Left lobe of liver (tissue), 2 donors: ENCODE results near the gene WDFY2. TPM values are rescaled to one million over a fixed set of nuclear protein-coding genes. Genes with fewer than 3 reads are reported as not detected.
"Not testable (repeated sequence)": the region's sequence is repeated elsewhere in the genome, so short reads cannot be mapped to it uniquely, and the experiment has no call there.

Experiments used
- ATAC-seq: fragments of 200-7000 bp; cut with Tn5 transposase; one replicate; pipeline ENCODE4 v1.9.1; 2020; ENCODE audit warnings: mild to moderate bottlenecking, moderate library complexity
- DNase-seq: peaks from one replicate; pipeline ENCODE4 v3.0.0-alpha.2; 2020; ENCODE audit warnings: low spot score
- total RNA-seq: library from RNA; stranded (reverse); gene quantifications from one replicate; pipeline ENCODE4 v1.2.1, GENCODE V29; 2021
- donor health status: DM: no; HTN: no; CAD: no; lungs with moderate emphysema.
- donor health status: DM: no; HTN: yes; CAD: no.

The WDFY2 gene
- total RNA-seq, 1 donor from 2014 or later = 6.2 TPM

DNA sequence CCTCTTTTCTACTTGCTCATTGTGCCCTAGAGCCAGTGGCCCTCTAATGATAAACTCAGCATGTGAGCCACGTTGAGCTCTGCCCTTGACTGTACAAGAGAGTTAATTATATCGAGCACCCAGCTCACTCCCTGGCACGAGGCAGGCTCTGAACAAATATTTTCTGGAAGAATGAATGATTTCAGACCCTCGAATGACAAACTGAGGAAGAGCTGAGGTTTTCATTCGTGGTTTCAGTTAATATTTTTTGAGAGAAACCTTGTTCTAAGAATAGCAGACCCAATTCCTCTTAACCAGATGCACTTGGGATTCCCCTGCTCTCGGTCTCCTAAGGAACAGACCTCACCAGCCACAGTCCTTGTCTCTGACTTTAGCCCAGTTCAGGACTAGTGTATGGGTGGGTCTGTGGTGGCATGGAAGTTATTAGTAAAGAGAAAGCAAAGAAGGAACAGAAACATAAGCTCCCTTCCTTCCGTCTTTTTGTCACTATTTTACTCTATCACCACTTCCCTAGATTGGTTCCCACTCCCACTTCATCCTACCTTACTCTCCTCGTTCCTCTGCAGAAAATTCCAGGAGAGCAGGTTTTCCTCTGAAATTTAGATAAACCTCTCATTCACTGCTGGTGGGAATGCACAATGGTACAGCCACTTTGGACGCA is 22.1 kb upstream of the WDFY2 start:
- DNase-seq = no peak
- ATAC-seq = peak; percentile 34

- DNase-seq (no peak), ATAC-seq (no peak)
Measured at GRCh38 chr13:51564252-51564651, 20.0 kb upstream of the WDFY2 start.

DNA sequence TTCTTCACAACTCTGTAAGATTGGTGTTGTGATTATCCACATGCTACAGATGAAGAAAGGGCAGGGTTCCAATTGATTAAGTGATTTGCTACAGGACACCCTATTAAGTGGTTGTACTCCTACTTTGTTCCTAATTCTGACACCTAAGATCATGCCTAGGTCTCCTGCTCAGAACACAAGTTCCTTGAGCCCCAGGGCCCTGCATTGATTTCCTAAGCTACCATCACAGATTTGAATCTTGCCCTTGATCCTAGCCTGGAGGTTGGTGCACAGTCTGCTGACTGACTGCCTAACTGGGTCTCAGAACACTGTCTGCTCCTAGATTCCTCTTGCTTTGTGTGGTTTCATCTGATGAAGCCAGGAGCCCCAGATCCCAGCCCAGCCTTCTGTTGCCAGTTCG is 19.6 kb upstream of the WDFY2 start:
- no peak for ATAC-seq
- no peak for DNase-seq

- ATAC-seq, DNase-seq: not testable (repeated sequence)
Measured at GRCh38 chr13:51569001-51569400, 15.3 kb upstream of the WDFY2 start.

DNA sequence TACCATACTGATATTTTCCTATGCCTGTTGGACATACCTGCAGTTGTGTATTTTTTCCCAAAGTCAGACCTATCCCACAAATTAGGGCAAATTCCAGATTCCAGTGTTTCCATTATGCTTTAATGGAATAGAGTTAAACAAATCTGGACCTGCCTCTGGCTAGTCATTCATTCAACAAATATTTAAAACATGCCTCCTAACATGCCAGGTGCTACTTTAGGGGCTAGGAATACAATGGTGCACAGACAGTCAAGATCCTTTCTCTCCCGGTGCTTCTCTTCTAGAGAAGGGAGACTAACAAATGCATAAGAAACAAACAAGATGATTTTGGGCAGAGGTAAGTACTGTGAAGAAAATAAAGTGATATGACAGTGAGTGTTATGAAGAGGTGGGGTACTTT is 7.5 kb upstream of the WDFY2 start:
- ATAC-seq = no peak
- DNase-seq = no peak

DNA sequence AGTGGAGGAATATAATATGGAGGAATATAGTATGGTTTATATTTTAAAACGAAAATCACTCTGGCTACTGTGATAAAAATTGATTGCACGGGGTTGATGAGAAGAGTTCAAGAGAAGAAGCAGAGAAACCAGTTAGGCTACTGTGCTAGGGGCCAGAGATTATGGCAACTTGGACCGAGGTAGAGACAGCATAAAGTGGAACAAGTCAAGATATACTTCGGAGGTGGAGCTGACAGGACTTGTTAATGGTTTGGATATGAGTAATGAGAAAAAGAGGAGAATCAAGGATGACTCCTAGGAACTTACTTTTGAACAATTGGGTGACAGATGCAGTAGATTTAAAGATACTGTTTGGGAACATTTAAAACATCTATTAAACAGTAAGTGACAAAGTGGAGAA is 6.6 kb upstream of the WDFY2 start:
- DNase-seq (no peak), ATAC-seq (no peak)

GRCh38 chr13:51579676-51580075 is 4.6 kb upstream of the WDFY2 start:
- DNase-seq (no peak), ATAC-seq (no peak)

GRCh38 chr13:51581148-51581820 is 3.0 kb upstream of the WDFY2 start:
- DNase-seq (no peak), ATAC-seq (no peak)

DNA sequence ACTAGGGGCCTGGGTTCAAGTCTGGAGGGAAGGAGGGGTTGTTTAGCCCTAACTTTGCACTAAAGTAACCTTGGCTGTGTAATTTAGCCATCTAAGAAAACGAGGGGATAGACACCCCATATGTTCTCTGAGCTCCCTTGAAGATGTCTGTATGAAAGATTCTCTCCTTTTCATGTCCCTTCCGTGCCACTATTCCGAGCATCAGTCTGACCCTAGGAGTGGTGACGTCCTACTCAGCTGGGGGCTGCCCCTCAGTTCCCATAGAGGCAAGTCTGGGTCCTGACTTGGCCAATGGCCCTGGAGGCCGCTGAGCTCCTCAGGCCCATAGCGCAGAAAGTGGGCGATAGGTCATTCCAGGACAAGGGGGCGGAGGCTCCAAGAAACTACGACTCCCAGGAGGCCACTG is 790 bp upstream of the WDFY2 start:
- DNase-seq (no peak), ATAC-seq (no peak)

GRCh38 chr13:51584731-51585672 is 740 bp downstream of the WDFY2 start:
- peak; percentile 85 for DNase-seq

DNA sequence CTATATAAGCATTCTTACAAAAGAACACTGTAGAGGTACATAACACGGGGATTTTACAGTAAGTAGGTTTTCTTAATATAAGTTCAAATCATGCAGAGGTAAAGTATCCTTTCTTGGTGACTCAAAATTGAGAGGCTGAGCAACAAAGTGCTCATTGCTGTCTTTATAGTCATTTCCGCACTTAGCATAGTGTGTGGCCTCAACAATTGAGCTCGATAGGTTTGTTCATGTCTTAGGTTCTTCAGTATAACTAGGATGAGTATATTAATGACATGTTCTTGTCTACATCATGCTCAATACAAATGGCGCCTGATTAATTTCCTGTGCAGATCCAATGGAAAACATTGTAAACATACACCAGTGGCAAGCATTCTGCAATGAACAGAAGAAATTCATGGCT is 1.4 kb downstream of the WDFY2 start:
- ATAC-seq = no peak
- no peak for DNase-seq

More at GRCh38 chr13:51584731-51585672, 740 bp downstream of the WDFY2 start:
- peak; percentile 68 for ATAC-seq

DNA sequence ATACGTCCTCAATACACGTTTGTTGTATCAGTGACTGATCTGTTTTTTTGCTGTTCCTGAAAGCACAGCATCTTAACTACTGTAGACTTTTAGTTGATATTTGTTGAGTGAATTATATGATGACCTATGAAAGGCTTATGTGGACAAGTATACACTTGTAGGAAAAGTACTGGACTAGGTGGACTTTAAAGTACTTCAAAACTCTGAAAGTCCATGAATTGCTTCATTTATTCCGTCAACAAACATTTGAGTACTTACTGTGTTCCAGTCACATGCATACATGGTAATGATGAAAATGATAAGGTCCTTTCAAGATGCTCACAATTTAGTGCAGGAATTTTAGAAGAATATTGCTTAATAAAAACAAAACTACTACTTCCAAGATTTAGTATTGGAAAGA is 3.1 kb downstream of the WDFY2 start:
- no peak for ATAC-seq
- DNase-seq = no peak

DNA sequence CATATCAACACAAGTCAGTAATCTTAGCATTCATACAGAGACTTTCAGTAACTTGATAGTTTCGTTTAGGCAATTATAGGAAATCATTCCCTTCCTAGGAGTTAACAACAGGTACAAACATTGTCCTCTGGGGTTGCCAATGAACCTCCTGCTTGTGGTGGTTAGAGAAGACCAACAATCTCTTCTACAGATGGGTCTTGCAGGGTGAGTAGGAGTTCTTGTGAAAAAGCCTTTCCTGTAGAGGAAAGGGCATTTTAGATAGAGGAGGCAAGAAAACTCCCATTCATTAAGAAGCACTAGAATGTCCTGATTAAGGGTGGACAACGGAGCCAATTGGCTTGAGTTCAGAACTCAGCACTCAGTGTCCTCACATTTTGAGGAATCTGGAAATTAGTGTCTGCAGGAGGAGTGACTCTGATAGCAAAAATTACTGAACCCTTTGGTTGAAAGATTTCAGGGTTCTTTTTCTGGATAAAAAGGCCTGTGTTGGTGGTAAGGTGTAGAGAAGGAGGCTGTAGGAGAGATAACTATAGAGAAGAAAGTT is 4.2 kb downstream of the WDFY2 start:
- ATAC-seq (no peak), DNase-seq (no peak)

- no peak for ATAC-seq
- no peak for DNase-seq
Measured at GRCh38 chr13:51589793-51590192, 5.5 kb downstream of the WDFY2 start.

GRCh38 chr13:51590231-51590970 is 6.1 kb downstream of the WDFY2 start:
- ATAC-seq = no peak

DNA sequence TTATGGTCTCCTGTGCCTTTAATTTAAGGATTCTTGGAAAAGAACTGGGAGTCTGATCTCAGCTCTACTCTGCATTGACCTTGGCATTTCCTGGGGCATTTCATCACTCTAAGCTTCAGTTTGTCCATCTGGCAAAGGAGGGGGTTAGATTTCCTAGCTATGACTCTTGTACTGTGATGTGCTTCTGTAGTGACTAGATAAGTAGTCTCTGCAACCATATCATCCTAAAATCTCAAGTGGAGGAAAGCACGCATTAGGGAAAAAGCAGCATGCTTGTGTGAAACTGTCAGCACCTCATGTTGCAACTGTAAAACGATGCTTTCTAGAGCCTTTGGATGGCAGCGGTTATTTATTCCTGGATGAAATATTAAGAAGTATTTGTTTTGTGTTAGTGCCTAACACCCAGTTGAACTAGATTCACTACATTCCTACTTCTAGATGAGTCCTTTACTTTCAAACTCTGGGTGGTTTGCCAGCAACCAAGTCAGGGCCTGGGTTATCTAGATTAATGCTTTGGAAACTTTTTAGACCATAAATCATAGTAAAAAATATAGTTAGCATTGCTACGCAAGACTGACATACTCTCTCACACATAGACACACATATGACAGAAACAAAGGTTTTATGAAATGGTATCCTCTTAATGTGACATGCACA is 6.8 kb downstream of the WDFY2 start:
- DNase-seq = no peak
- peak; percentile 92 for ATAC-seq

More at GRCh38 chr13:51590231-51590970, 6.1 kb downstream of the WDFY2 start:
- DNase-seq = no peak

GRCh38 chr13:51591938-51592337 is 7.7 kb downstream of the WDFY2 start:
- not testable (repeated sequence) for ATAC-seq, DNase-seq

DNA sequence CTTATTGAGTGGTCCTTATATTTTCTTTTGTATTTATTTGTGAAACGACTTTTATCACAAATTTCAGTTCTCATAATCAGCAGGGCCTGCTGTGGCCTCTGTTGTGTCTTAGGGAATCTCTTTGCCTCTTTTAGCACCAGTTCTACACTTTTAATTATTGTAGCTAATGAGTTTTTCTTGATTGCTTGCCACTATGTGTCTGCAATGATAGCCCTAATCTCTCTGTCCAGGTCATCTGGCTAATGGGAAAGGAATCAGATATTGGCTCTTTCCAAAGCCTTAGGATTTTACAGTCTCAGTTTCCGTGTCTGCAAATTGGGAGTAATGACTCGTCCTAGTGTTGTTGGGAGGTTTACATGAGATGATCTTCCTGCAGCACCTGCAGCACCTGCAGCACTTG is 10.2 kb downstream of the WDFY2 start:
- no peak for DNase-seq
- ATAC-seq = no peak

DNA sequence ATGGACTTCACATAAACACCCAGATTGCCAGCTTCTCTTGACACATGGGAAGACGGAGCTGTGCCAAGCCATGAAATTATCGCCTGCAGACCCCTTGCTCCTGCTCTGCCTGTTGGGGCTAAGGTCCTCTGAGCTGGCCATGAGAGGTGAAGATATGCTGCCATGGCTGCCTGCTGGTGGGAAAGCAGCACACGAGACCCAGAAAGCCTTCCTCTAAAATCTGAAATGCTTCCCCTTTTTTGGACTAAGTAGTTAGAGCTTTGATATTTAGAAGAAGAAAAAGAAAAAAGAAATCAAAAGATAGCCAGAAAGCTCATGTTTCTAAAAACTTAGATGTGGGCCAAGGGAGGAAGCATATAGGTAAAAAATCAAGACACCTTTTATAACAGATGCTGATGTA is 11.2 kb downstream of the WDFY2 start:
- no peak for ATAC-seq

GRCh38 chr13:51596541-51596940 is 12.3 kb downstream of the WDFY2 start:
- DNase-seq (no peak), ATAC-seq (no peak)

More for the DNA sequence above, 11.2 kb downstream of the WDFY2 start:
- no peak for DNase-seq
